Liver (tissue), 9 donors: ENCODE data around the gene UGT1A9. TPM values are rescaled to one million over a fixed set of nuclear protein-coding genes. Genes with fewer than 3 reads are reported as not detected.

Experiments used
- DNase-seq: peaks from one replicate; pipeline ENCODE4 v3.0.0-alpha.2; 2017; ENCODE audit warnings: low spot score
- H3K27ac ChIP-seq, 2 donors: one replicate each; pipeline ENCODE4 v1.7.0; 2013; ENCODE audit warnings: inconsistent platforms in 2 of 2, low read length in 2 of 2, control low read depth in 1 of 2, low read depth in 1 of 2, mild to moderate bottlenecking in 1 of 2
- H3K27me3 ChIP-seq, 4 donors: one replicate each; pipeline versions ENCODE4 v1.6.1 to v1.7.0; 2013; ENCODE audit warnings: low read length in 3 of 4, inconsistent platforms in 1 of 4, mild to moderate bottlenecking in 1 of 4, moderate library complexity in 1 of 4; ENCODE audit not compliant: control insufficient read depth in 4 of 4, insufficient read depth in 4 of 4
- H3K36me3 ChIP-seq, 4 donors: one replicate each; pipeline versions ENCODE4 v1.6.1 to v1.7.0; 2013; ENCODE audit warnings: low read length in 3 of 4, mild to moderate bottlenecking in 3 of 4, low read depth in 1 of 4, moderate library complexity in 1 of 4; ENCODE audit not compliant: control insufficient read depth in 4 of 4, insufficient read depth in 3 of 4
- H3K4me1 ChIP-seq, 4 donors: one replicate each; pipeline versions ENCODE4 v1.6.1 to v1.7.0; 2013; ENCODE audit warnings: low read length in 3 of 4, mild to moderate bottlenecking in 3 of 4, moderate library complexity in 1 of 4; ENCODE audit not compliant: control insufficient read depth in 4 of 4, insufficient read depth in 4 of 4
- H3K4me3 ChIP-seq, 3 donors: one replicate each; pipeline versions ENCODE4 v1.6.1 to v1.7.0; 2013; ENCODE audit warnings: low read length in 3 of 3, control low read depth in 1 of 3, low read depth in 1 of 3, mild to moderate bottlenecking in 1 of 3
- H3K9ac ChIP-seq, 2 donors: one replicate each; pipeline ENCODE4 v1.7.0; 2013; ENCODE audit warnings: low read length in 2 of 2, mild to moderate bottlenecking in 2 of 2, moderate library complexity in 2 of 2, control low read depth in 1 of 2, low read depth in 1 of 2
- H3K9me3 ChIP-seq, 4 donors: one replicate each; pipeline versions ENCODE4 v1.6.1 to v1.7.0; 2013; ENCODE audit warnings: low read length in 3 of 4; ENCODE audit not compliant: control insufficient read depth in 4 of 4
- EGR1 ChIP-seq, 2 donors: IDR thresholded peaks; 2 replicates each; pipeline ENCODE4 v1.6.1; 2016 to 2018; ENCODE audit warnings: antibody characterized with exemption in 2 of 2, low read depth in 2 of 2
- FOXA1 ChIP-seq: IDR thresholded peaks from 2 replicates; pipeline ENCODE4 v1.6.1; 2016; ENCODE audit warnings: antibody characterized with exemption
- FOXA2 ChIP-seq: IDR thresholded peaks from 2 replicates; pipeline ENCODE4 v1.6.1; 2016; ENCODE audit warnings: antibody characterized with exemption
- GABPA ChIP-seq, 2 donors: IDR thresholded peaks in 1 of 2; conservative IDR thresholded peaks in 1 of 2; 2 replicates each; pipeline ENCODE4 v1.6.1; 2016; ENCODE audit warnings: antibody characterized with exemption in 2 of 2, mild to moderate bottlenecking in 1 of 2, moderate library complexity in 1 of 2
- HNF4A ChIP-seq, 2 donors: conservative IDR thresholded peaks; 2 replicates each; pipeline ENCODE4 v1.6.1; 2016; ENCODE audit warnings: antibody characterized with exemption in 2 of 2, mild to moderate bottlenecking in 2 of 2
- HNF4G ChIP-seq: IDR thresholded peaks from 2 replicates; pipeline ENCODE4 v1.6.1; 2016; ENCODE audit warnings: antibody characterized with exemption
- MAX ChIP-seq: IDR thresholded peaks from 2 replicates; pipeline ENCODE4 v1.6.1; 2016; ENCODE audit warnings: antibody characterized with exemption
- NR2F2 ChIP-seq: IDR thresholded peaks from 2 replicates; pipeline ENCODE4 v1.6.1; 2016; ENCODE audit warnings: antibody characterized with exemption
- RAD21 ChIP-seq, 2 donors: IDR thresholded peaks; 2 replicates each; pipeline ENCODE4 v1.6.1; 2016; ENCODE audit warnings: antibody characterized with exemption in 2 of 2, mild to moderate bottlenecking in 2 of 2
- RXRA ChIP-seq, 2 donors: IDR thresholded peaks; 2 replicates each; pipeline ENCODE4 v1.6.1; 2017 to 2018; ENCODE audit warnings: antibody characterized with exemption in 2 of 2, mild to moderate bottlenecking in 1 of 2
- SP1 ChIP-seq: IDR thresholded peaks from 2 replicates; pipeline ENCODE4 v1.6.1; 2018; ENCODE audit warnings: antibody characterized with exemption, mild to moderate bottlenecking
- TAF1 ChIP-seq: conservative IDR thresholded peaks from 2 replicates; pipeline ENCODE4 v1.6.1; 2016; ENCODE audit warnings: antibody characterized with exemption, mild to moderate bottlenecking
- YY1 ChIP-seq: IDR thresholded peaks from 2 replicates; pipeline ENCODE4 v1.6.1; 2016; ENCODE audit warnings: antibody characterized with exemption, mild to moderate bottlenecking
- WGBS: extraction: QIAGEN DNeasy Blood & Tissue Kit; methylation state at CpG from one replicate; pipeline ENCODE4 v1.1.7; 2013; 5-methylcytosine and 5-hydroxymethylcytosine counted together
- polyA plus RNA-seq, 2 donors: library from polyadenylated mRNA; stranded (reverse) in 1 of 2; unstranded in 1 of 2; fragments of 200-250 nt in 1 of 2; fragments of >200 nt in 1 of 2; fragmentation: Nextera tagmentation in 1 of 2; extraction: Ambion mirVana in 1 of 2; gene quantifications; one replicate each; pipeline versions ENCODE4 v1.2.1 to v1.2.3, GENCODE V29; 2013 to 2015
- total RNA-seq, 2 donors: library from RNA; depleted of rRNA; stranded (reverse); fragments of >200 nt; gene quantifications; one replicate each; pipeline ENCODE4 v1.2.3, GENCODE V29; 2014
- TF ChIP-seq, protein P1 (sequence below): fragments of 150-350 bp; IDR thresholded peaks from 2 replicates; pipeline ENCODE4 v1.5.1; 2017; ENCODE audit warnings: improper control_type of control experiment, low read depth, low read length; ENCODE audit not compliant: missing input control
- TF ChIP-seq, protein P2 (sequence below): IDR thresholded peaks from 2 replicates; pipeline ENCODE4 v1.6.1; 2016; ENCODE audit warnings: antibody characterized with exemption
- TF ChIP-seq, protein P3 (sequence below): IDR thresholded peaks from 2 replicates; pipeline ENCODE4 v1.6.1; 2016; ENCODE audit warnings: antibody characterized with exemption
- TF ChIP-seq, protein P4 (sequence below): IDR thresholded peaks from 2 replicates; pipeline ENCODE4 v1.6.1; 2016; ENCODE audit warnings: antibody characterized with exemption, mild to moderate bottlenecking
- donor health status: healthy.
- donor health status: healthy.
- donor health status: healthy.
- donor health status: healthy.
- donor health status: healthy.

The UGT1A9 gene
- total and polyA plus RNA-seq, 4 donors = 14.3 to 62.3 (median 23.8) TPM; not detected in 1

- H3K9me3 ChIP-seq = no peaks in the 10 kb centered on the region
- DNase-seq = no peak
- H3K9ac ChIP-seq = peak overlapping the region; percentile 39 to 49
- 43% methylated on average over 3 of the region's 3 CpGs for WGBS
- H3K4me1 ChIP-seq = peaks cover 1 to 32% (median 7%) of the 10 kb centered on the region in 4 donors
- H3K4me3 ChIP-seq = peak overlapping the region in 1 of 3 donors; percentile 5
- no peak for TF ChIP-seq TAF1
- no peak for TF ChIP-seq FOXA1
- no peak for TF ChIP-seq FOXA2
- TF ChIP-seq, protein P1, sequence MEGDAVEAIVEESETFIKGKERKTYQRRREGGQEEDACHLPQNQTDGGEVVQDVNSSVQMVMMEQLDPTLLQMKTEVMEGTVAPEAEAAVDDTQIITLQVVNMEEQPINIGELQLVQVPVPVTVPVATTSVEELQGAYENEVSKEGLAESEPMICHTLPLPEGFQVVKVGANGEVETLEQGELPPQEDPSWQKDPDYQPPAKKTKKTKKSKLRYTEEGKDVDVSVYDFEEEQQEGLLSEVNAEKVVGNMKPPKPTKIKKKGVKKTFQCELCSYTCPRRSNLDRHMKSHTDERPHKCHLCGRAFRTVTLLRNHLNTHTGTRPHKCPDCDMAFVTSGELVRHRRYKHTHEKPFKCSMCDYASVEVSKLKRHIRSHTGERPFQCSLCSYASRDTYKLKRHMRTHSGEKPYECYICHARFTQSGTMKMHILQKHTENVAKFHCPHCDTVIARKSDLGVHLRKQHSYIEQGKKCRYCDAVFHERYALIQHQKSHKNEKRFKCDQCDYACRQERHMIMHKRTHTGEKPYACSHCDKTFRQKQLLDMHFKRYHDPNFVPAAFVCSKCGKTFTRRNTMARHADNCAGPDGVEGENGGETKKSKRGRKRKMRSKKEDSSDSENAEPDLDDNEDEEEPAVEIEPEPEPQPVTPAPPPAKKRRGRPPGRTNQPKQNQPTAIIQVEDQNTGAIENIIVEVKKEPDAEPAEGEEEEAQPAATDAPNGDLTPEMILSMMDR = no peak
- TF ChIP-seq NR2F2 = no peak
- no peak for TF ChIP-seq RXRA (IDR thresholded peaks at IDR 0.05)
- TF ChIP-seq RAD21 (IDR thresholded peaks at IDR 0.05) = no peak
- TF ChIP-seq MAX = no peak
- no peak for TF ChIP-seq SP1
- TF ChIP-seq, protein P2, sequence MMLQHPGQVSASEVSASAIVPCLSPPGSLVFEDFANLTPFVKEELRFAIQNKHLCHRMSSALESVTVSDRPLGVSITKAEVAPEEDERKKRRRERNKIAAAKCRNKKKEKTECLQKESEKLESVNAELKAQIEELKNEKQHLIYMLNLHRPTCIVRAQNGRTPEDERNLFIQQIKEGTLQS = no peak
- TF ChIP-seq HNF4G = no peak
- TF ChIP-seq YY1 = no peak
- TF ChIP-seq GABPA (IDR thresholded peaks at IDR 0.05 in 1 of 2, conservative IDR thresholded peaks at IDR 0.05 in 1 of 2) = no peak
- TF ChIP-seq, protein P3, sequence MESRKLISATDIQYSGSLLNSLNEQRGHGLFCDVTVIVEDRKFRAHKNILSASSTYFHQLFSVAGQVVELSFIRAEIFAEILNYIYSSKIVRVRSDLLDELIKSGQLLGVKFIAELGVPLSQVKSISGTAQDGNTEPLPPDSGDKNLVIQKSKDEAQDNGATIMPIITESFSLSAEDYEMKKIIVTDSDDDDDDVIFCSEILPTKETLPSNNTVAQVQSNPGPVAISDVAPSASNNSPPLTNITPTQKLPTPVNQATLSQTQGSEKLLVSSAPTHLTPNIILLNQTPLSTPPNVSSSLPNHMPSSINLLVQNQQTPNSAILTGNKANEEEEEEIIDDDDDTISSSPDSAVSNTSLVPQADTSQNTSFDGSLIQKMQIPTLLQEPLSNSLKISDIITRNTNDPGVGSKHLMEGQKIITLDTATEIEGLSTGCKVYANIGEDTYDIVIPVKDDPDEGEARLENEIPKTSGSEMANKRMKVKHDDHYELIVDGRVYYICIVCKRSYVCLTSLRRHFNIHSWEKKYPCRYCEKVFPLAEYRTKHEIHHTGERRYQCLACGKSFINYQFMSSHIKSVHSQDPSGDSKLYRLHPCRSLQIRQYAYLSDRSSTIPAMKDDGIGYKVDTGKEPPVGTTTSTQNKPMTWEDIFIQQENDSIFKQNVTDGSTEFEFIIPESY = no peak
- TF ChIP-seq, protein P4, sequence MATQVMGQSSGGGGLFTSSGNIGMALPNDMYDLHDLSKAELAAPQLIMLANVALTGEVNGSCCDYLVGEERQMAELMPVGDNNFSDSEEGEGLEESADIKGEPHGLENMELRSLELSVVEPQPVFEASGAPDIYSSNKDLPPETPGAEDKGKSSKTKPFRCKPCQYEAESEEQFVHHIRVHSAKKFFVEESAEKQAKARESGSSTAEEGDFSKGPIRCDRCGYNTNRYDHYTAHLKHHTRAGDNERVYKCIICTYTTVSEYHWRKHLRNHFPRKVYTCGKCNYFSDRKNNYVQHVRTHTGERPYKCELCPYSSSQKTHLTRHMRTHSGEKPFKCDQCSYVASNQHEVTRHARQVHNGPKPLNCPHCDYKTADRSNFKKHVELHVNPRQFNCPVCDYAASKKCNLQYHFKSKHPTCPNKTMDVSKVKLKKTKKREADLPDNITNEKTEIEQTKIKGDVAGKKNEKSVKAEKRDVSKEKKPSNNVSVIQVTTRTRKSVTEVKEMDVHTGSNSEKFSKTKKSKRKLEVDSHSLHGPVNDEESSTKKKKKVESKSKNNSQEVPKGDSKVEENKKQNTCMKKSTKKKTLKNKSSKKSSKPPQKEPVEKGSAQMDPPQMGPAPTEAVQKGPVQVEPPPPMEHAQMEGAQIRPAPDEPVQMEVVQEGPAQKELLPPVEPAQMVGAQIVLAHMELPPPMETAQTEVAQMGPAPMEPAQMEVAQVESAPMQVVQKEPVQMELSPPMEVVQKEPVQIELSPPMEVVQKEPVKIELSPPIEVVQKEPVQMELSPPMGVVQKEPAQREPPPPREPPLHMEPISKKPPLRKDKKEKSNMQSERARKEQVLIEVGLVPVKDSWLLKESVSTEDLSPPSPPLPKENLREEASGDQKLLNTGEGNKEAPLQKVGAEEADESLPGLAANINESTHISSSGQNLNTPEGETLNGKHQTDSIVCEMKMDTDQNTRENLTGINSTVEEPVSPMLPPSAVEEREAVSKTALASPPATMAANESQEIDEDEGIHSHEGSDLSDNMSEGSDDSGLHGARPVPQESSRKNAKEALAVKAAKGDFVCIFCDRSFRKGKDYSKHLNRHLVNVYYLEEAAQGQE = no peak
- TF ChIP-seq EGR1 (IDR thresholded peaks at IDR 0.05; ENCODE audit: low read depth in 2 of 2) = no peak
- H3K36me3 ChIP-seq = peaks cover 3 to 20% (median 18%) of the 10 kb centered on the region in 4 donors
- no peaks in the 10 kb centered on the region for H3K27me3 ChIP-seq
- peak overlapping the region; percentile 80 to 88 for H3K27ac ChIP-seq
Measured at GRCh38 chr2:233764761-233765160, 93.1 kb downstream of the UGT1A9 start.

DNA sequence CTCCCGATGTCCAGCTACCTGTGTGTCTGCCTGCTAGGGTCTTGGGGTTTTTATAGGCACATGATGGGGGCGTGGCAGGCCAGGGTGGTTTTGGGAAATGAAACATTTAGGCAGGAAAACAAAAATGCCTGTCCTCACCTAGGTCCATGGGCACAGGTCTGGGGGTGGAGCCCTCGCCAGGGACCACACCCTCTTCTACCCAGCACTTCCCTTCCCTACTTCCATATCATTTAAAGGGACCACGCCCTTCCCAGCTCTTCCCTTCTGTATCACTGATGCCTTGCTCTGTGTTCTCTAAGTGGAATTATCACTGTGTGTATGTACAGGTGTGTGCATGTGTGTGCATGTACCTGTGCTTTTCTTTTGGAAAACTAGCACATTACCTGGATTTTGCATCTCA, 94.7 kb downstream of the UGT1A9 start:
- no peak overlapping the region for H3K4me3 ChIP-seq
- peaks cover 6 to 35% (median 29%) of the 10 kb centered on the region in 4 donors for H3K36me3 ChIP-seq
- H3K4me1 ChIP-seq = peaks cover 0 to 19% (median 3%) of the 10 kb centered on the region in 4 donors
- WGBS = 87% methylated on average over 4 of the region's 4 CpGs
- no peak for DNase-seq
- H3K27ac ChIP-seq = peak overlapping the region in 1 of 2 donors; percentile 59
- no peaks in the 10 kb centered on the region for H3K9me3 ChIP-seq
- no peak overlapping the region for H3K9ac ChIP-seq
- H3K27me3 ChIP-seq = no peaks in the 10 kb centered on the region
- TF ChIP-seq FOXA1 (no peak), HNF4A (conservative IDR thresholded peaks at IDR 0.05) (no peak), YY1 (no peak), EGR1 (IDR thresholded peaks at IDR 0.05; ENCODE audit: low read depth in 2 of 2) (no peak), NR2F2 (no peak), RXRA (IDR thresholded peaks at IDR 0.05) (no peak), MAX (no peak), GABPA (IDR thresholded peaks at IDR 0.05 in 1 of 2, conservative IDR thresholded peaks at IDR 0.05 in 1 of 2) (no peak), HNF4G (no peak), TAF1 (no peak), RAD21 (IDR thresholded peaks at IDR 0.05) (no peak)
- TF ChIP-seq, protein P3 = no peak
- TF ChIP-seq, protein P4 = no peak
